NCI-H526 treated with DMSO at 0.1 percent for 48 hours (cell line): ENCODE results near the gene SNX9.

Experiments
- DNase-seq: peaks from one replicate; lab custom pipeline; 2025; lab: John Stamatoyannopoulos, UW

The SNX9 gene

GRCh38 chr6:157804448-157805327 lies 18.4 kb upstream of the SNX9 start:
- DNase-seq = no peak

GRCh38 chr6:157806131-157806855 lies 16.8 kb upstream of the SNX9 start:
- peak; percentile 53 for DNase-seq

- no peak for DNase-seq
These were observed 16.2 kb upstream of the SNX9 start for GRCh38 chr6:157806856-157807215.

- DNase-seq = no peak
These were observed 14.6 kb upstream of the SNX9 start for GRCh38 chr6:157808405-157808950.

GRCh38 chr6:157809613-157810012 lies 13.4 kb upstream of the SNX9 start:
- DNase-seq = no peak

- no peak for DNase-seq
These were observed 11.9 kb upstream of the SNX9 start for GRCh38 chr6:157811137-157811475.

- DNase-seq = no peak
These were observed 11.4 kb upstream of the SNX9 start for GRCh38 chr6:157811476-157812173.

- no peak for DNase-seq
These were observed 10.4 kb upstream of the SNX9 start for GRCh38 chr6:157812425-157813171.

- DNase-seq = no peak
These were observed 9.9 kb upstream of the SNX9 start for GRCh38 chr6:157813191-157813590.

- no peak for DNase-seq
These were observed 9.1 kb upstream of the SNX9 start for GRCh38 chr6:157813750-157814455.

- peak; percentile 54 for DNase-seq
These were observed 8.2 kb upstream of the SNX9 start for GRCh38 chr6:157814883-157815282.

GRCh38 chr6:157821342-157822033 lies 1.6 kb upstream of the SNX9 start:
- DNase-seq = no peak

- peak; percentile 24 for DNase-seq
These were observed 623 bp upstream of the SNX9 start for GRCh38 chr6:157822245-157823000.

- DNase-seq = peak; percentile 76
These were observed 703 bp downstream of the SNX9 start for GRCh38 chr6:157823528-157824370.

GRCh38 chr6:157825243-157825904 lies 2.3 kb downstream of the SNX9 start:
- peak; percentile 81 for DNase-seq

- peak; percentile 12 for DNase-seq
These were observed 7.4 kb downstream of the SNX9 start for GRCh38 chr6:157830354-157831017.

GRCh38 chr6:157831018-157831369 lies 7.9 kb downstream of the SNX9 start:
- no peak for DNase-seq
